ENCODE data around the gene CRADD. TPM values are rescaled to one million over a fixed set of nuclear protein-coding genes. Genes with fewer than 3 reads are reported as not detected.
A peak's percentile ranks its signal among the peaks of the same experiment; 100 is the strongest.

Gene CRADD
- total RNA-seq, 4 donors from 2014 or later, result 29.3 to 61.7 (median 46.5) TPM

DNA sequence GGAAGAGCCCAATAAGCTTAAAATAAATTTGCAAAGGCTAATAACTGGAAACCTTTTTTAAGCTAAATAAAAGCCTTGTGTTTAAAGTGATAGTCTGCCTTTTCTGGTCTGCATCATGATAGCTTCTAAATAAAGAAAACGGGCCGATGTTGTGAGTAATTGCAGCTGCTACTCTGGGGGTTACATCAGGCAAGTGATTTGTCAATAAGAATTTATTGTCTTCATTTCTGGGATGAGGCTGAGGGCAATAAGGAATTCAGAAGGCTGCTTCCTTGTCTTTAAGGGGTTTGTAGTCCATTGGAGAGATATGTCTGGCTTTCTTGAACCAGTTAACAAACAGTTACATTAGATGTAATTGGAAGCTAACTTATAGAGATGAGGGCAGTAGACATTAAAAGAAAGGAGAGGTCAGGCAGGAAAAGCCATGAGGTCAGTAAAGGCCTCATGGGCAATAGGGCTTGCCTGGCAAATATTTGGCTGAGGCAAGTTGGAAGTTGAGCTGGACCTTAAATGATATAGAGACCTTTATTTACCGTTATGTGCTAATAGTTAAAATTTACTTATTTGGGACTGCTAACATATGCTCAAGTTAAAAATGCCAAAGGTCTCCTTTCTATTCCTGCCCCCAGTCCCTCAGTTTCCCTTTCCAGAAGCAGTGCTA lies 85.0 kb downstream of the CRADD start:
- DNase-seq (ENCODE audit: low spot score in 2 of 2), result no peak
- no peaks in the 10 kb centered on the region for H3K36me3 ChIP-seq
- H3K4me1 ChIP-seq, result peaks cover 9% of the 10 kb centered on the region
- TF ChIP-seq POLR2AphosphoS5 (IDR thresholded peaks at IDR 0.05), result no peak
- TF ChIP-seq EP300 (IDR thresholded peaks at IDR 0.05), result no peak
- TF ChIP-seq, protein P1, sequence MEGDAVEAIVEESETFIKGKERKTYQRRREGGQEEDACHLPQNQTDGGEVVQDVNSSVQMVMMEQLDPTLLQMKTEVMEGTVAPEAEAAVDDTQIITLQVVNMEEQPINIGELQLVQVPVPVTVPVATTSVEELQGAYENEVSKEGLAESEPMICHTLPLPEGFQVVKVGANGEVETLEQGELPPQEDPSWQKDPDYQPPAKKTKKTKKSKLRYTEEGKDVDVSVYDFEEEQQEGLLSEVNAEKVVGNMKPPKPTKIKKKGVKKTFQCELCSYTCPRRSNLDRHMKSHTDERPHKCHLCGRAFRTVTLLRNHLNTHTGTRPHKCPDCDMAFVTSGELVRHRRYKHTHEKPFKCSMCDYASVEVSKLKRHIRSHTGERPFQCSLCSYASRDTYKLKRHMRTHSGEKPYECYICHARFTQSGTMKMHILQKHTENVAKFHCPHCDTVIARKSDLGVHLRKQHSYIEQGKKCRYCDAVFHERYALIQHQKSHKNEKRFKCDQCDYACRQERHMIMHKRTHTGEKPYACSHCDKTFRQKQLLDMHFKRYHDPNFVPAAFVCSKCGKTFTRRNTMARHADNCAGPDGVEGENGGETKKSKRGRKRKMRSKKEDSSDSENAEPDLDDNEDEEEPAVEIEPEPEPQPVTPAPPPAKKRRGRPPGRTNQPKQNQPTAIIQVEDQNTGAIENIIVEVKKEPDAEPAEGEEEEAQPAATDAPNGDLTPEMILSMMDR (IDR thresholded peaks at IDR 0.05), result no peak
- TF ChIP-seq POLR2A (IDR thresholded peaks at IDR 0.05), result no peak
- 73% methylated on average over 3 of the region's 3 CpGs for WGBS
- no peaks in the 10 kb centered on the region for H3K27me3 ChIP-seq
- no peak overlapping the region for H3K27ac ChIP-seq
- no peak overlapping the region for H3K4me3 ChIP-seq
- no peaks in the 10 kb centered on the region for H3K9me3 ChIP-seq

DNA sequence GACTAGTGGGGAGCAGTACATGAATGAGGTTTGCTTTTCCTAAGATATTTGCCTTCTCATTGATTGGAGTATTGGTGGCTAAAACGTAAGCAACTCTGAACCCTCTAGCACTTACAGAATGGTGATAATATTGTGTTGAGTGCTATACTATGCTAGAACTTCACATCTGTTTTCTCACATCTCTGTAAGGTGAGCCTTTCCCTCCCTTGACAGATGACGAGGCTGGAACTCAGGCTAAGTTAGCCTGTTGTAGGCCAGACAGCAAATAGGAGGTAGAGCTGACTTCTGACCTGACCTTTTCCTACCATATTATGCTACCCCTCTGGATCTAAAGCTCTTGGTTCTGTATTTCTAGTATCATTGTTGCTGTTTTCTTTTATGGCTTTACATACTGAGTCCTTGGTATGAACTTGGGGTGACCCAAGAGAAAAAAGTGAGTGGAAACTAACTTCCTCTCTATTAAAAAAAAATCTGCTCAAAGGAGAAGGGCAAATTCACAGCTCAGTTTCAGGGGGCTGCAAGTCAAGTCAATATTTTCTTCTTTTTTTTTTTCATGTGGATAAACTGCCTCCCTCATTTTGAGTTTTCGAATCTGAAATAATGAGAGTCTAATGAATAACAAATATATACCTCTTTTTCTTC lies 85.9 kb downstream of the CRADD start:
- no peaks in the 10 kb centered on the region for H3K27me3 ChIP-seq
- no peak overlapping the region for H3K27ac ChIP-seq
- 100% methylated on average over 3 of the region's 3 CpGs for WGBS
- H3K9me3 ChIP-seq, result no peaks in the 10 kb centered on the region
- no peaks in the 10 kb centered on the region for H3K36me3 ChIP-seq
- no peak for DNase-seq (ENCODE audit: low spot score in 2 of 2)
- no peak overlapping the region for H3K4me3 ChIP-seq
- peaks cover 17% of the 10 kb centered on the region for H3K4me1 ChIP-seq
- TF ChIP-seq POLR2A (IDR thresholded peaks at IDR 0.05) (no peak), EP300 (IDR thresholded peaks at IDR 0.05) (no peak), POLR2AphosphoS5 (IDR thresholded peaks at IDR 0.05) (no peak)
- TF ChIP-seq, protein P1 (IDR thresholded peaks at IDR 0.05), result no peak

- 92% methylated on average over 3 of the region's 3 CpGs for WGBS
- H3K27me3 ChIP-seq, result no peaks in the 10 kb centered on the region
- TF ChIP-seq POLR2AphosphoS5 (IDR thresholded peaks at IDR 0.05) (no peak), EP300 (IDR thresholded peaks at IDR 0.05) (no peak), POLR2A (IDR thresholded peaks at IDR 0.05) (no peak)
- TF ChIP-seq, protein P1 (IDR thresholded peaks at IDR 0.05), result no peak
- H3K4me1 ChIP-seq, result peaks cover 24% of the 10 kb centered on the region
- H3K36me3 ChIP-seq, result no peaks in the 10 kb centered on the region
- DNase-seq (ENCODE audit: low spot score in 2 of 2), result no peak
- no peaks in the 10 kb centered on the region for H3K9me3 ChIP-seq
- no peak overlapping the region for H3K4me3 ChIP-seq
- H3K27ac ChIP-seq, result no peak overlapping the region
Observed at GRCh38 chr12:93763746-93764147, 86.6 kb downstream of the CRADD start.

DNA sequence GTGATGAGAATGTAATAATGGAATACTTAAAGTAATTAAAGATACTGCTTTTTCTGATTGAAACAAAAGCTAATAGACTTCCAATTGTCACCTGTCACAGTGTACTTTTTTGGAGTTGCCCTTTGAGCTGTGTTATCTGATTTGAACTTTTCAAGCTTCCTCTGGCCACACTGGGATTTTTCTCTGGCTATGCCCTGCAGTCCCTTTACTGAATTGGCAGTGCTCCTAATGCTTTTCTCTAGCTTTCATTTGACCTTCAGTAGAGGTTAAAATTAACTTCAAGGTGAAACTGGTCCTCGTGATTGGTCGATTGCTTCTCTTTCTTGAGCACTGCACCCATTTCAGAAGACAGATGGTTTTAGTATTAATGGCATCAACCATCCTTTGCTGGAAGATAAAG lies 89.2 kb downstream of the CRADD start:
- WGBS, result 90% methylated on average over 2 of the region's 2 CpGs

More for the DNA sequence above, 89.2 kb downstream of the CRADD start:
- no peak overlapping the region for H3K4me3 ChIP-seq
- no peaks in the 10 kb centered on the region for H3K27me3 ChIP-seq
- TF ChIP-seq EP300 (IDR thresholded peaks at IDR 0.05), result no peak
- TF ChIP-seq, protein P1 (IDR thresholded peaks at IDR 0.05), result no peak
- TF ChIP-seq POLR2AphosphoS5 (IDR thresholded peaks at IDR 0.05), result no peak
- no peak for TF ChIP-seq POLR2A (IDR thresholded peaks at IDR 0.05)
- peak overlapping the region; percentile 3 for H3K27ac ChIP-seq
- H3K36me3 ChIP-seq, result no peaks in the 10 kb centered on the region
- H3K9me3 ChIP-seq, result no peaks in the 10 kb centered on the region
- peaks cover 25% of the 10 kb centered on the region for H3K4me1 ChIP-seq
- no peak for DNase-seq (ENCODE audit: low spot score in 2 of 2)

Data from suprapubic skin (tissue), 4 donors.